ENCODE results near the gene COMMD9.

The COMMD9 gene

DNA sequence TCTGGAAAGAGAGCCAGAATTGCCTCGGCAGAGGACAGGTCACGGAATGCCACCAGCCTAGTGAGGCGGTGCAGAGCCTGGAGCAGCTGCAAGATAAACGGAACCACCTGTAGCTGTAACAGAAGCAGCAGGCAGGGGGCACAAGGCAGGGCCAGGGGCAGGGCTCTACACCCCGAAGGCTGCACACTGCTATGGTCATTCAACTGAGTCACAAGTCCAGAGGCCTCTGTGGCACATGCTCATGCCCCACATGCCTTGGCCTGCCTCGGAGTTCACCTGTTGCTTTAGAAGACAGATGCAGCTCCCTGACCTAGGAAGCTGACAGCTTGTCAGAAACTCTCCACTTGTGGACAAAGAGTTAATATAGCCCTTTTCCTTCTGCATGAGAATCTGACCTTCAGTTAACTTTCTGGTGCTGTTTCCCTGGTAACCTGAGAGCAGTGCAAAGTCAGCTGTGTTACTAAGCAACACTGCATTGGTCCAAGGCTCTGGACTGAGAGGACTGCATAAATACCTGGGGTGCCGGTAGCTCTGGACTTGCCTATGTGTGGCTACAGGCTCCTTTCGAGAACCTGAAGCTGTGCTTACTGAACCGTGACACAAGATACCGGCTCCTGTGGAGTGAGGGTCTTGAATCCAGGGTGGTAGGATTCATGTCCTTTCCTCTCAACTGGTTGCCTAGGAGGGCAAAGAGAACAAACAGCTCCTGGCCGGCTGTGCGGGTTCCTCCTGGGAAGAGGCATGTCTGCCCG, 10.5 kb downstream of the COMMD9 start:
- no peak overlapping the region for H3K4me3 ChIP-seq (ENCODE audit: low read length)
- TF ChIP-seq CTCF (conservative IDR thresholded peaks at IDR 0.05; ENCODE audit: low read depth, low read length), result no peak
- DNase-seq (ENCODE audit: low read depth), result no peak

DNA sequence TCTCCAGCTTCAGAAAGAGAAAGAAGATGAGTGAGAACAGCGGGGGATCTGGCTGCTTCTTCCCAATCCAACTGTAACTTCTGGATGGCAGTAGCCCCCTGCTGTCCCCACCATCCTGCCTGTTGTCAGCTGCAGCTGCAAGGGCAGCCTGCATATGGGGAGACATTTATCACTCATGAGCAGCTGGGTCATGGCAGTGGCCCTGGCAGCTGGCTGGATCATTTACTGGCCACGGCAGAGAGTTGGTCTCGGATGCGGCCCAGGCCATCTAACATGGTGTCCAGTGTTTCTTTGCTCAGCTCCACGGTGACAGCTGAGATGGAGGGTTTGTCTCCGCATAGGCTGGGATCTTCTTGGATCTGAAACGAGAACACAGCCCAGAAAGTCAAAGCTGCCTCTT, 14.8 kb downstream of the COMMD9 start:
- no peak for DNase-seq (ENCODE audit: low read depth)
- H3K4me3 ChIP-seq (ENCODE audit: low read length), result no peak overlapping the region
- no peak for TF ChIP-seq CTCF (conservative IDR thresholded peaks at IDR 0.05; ENCODE audit: low read depth, low read length)

DNA sequence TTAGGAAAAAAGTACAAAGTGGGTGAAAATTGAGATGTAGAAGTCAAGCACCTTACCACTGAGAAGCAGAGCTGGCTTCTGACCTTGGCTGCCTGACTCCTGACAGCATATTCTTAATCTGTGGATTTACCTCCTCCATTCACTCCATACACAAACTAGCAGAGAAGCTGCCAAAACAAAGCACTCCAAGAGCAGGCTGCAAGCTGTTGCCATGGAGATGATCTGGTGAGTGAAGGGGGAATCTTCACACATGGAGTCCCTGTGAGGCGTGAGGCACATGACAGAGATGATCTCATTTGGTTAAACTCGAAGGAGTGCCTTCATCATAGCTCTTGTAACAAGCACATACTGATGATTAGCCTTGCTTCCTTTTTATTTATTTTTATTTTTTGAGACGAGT, 16.1 kb downstream of the COMMD9 start:
- no peak for TF ChIP-seq CTCF (conservative IDR thresholded peaks at IDR 0.05; ENCODE audit: low read depth, low read length)
- no peak for DNase-seq (ENCODE audit: low read depth)
- H3K4me3 ChIP-seq (ENCODE audit: low read length), result no peak overlapping the region

DNA sequence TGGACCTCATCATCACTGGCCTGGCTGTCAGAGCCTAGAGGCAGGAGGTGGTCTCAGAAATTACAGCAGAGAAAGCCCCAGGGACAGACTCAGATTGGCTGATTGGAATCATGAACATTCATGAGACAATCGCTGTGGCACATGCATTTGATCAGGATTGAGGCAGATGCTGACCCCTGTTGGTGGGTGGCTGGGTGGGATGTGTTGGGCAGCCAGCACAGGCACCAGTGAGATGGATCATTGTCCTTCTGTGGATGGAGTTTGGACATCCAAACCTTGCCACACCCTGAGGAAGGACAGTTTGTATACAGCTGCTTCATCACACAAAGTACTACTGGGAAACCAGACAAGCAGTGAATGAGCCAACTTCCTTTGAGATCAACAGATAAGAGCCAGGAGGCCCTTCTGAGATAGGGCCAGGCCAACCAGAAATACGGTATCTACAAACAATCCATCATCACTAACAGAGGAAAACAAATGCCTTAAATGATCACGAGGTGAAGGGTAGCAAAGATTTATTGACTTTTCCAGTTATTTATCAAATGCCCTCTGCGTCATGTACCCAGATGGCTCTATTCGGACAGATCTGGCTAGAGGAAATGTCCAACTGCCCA, 17.3 kb downstream of the COMMD9 start:
- H3K4me3 ChIP-seq (ENCODE audit: low read length), result no peak overlapping the region
- no peak for DNase-seq (ENCODE audit: low read depth)
- no peak for TF ChIP-seq CTCF (conservative IDR thresholded peaks at IDR 0.05; ENCODE audit: low read depth, low read length)

- no peak for TF ChIP-seq CTCF (conservative IDR thresholded peaks at IDR 0.05; ENCODE audit: low read depth, low read length)
- H3K4me3 ChIP-seq (ENCODE audit: low read length), result no peak overlapping the region
- DNase-seq (ENCODE audit: low read depth), result no peak
Measured at GRCh38 chr11:36270701-36271100, 18.5 kb downstream of the COMMD9 start.

GRCh38 chr11:36268337-36268985, 20.8 kb downstream of the COMMD9 start:
- H3K4me3 ChIP-seq (ENCODE audit: low read length), result no peak overlapping the region
- DNase-seq (ENCODE audit: low read depth), result no peak
- no peak for TF ChIP-seq CTCF (conservative IDR thresholded peaks at IDR 0.05; ENCODE audit: low read depth, low read length)
